ENCODE data around the gene ECHDC3.
"Not testable (repeated sequence)": the region's sequence is repeated elsewhere in the genome, so short reads cannot be mapped to it uniquely, and the experiment has no call there.

The ECHDC3 gene

GRCh38 chr10:11715815-11716494, 26.2 kb upstream of the ECHDC3 start:
- no peak for DNase-seq (ENCODE audit: low spot score)

GRCh38 chr10:11716686-11717085, 25.5 kb upstream of the ECHDC3 start:
- DNase-seq (ENCODE audit: low spot score): no peak

DNA sequence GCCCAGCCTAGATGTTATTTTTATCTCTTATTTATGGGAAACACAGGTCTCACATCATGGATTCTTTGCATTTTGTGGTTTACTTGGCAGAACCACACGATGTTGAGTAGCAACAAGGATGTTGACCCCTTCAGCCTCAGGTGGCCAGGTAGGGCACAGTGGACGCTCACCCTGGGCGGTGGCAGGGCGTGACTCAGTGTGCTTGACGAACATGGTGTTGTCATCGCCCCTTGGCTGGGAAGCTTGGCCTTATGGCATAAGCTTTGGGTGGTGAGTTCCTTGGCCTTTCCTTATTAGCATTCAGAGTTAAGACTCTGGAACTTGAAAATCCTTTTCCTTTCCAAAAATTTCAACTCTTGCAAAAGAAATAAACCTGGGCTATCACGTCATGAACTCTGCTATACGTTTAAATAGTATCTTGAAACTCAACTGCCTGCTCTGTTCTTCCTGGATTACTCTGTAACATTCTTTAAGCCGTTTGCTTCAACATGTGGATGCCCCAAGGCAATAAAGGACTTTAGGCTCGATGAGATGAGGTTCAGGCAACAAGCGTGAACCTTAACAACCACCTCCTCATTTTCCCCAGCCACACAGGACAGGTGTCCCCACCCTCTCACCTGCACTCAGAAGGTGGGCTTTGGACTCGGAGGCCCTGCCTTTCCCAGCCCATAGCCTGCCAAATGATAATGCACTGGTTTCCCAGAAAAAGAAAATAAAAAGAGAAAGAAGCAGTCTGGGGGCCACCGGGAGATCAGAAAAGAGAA, 22.5 kb upstream of the ECHDC3 start:
- no peak for DNase-seq (ENCODE audit: low spot score)

- DNase-seq (ENCODE audit: low spot score): no peak
Observed at GRCh38 chr10:11720260-11720741, 21.9 kb upstream of the ECHDC3 start.

- no peak for DNase-seq (ENCODE audit: low spot score)
Observed at GRCh38 chr10:11721806-11722205, 20.4 kb upstream of the ECHDC3 start.

GRCh38 chr10:11723359-11723758, 18.8 kb upstream of the ECHDC3 start:
- DNase-seq (ENCODE audit: low spot score): no peak

GRCh38 chr10:11724938-11725776, 17.0 kb upstream of the ECHDC3 start:
- DNase-seq (ENCODE audit: low spot score): no peak

DNA sequence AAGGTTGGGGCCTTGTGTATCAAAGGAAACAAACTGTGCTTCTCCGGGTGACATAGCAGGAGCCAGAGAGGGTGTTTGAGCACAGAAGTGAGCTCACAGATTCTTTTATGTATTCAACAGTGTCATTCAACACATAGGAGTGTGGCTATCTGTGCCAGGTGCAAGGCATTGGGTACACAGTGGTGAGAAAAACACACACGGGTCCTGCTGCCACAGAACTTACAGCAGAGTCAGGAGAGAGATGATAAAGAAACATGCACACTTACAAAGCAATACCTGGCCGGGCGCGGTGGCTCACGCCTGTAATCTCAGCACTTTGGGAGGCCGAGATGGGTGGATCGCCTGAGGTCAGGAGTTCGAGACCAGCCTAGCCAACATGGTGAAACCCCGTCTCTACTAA, 16.3 kb upstream of the ECHDC3 start:
- no peak for DNase-seq (ENCODE audit: low spot score)

DNA sequence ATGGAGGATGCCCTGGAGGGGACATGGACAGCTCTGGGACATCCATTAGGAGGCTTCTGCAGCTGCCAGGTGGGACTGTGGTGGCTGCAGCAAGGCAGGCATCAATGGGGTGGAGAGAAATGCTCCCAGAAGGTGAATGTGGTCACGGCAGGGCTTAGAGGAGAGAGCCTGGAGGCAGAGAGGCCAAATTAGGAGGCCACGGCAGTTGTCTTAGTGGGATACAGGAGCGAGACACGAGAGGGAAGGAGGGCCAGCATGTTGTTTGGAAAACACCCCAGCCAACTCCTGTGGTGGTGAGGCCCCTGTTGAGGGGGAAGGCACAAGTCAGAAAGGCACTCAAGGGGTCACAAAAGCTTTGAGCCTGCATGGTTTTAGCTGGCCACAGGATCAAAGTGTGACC, 14.6 kb upstream of the ECHDC3 start:
- no peak for DNase-seq (ENCODE audit: low spot score)

- DNase-seq (ENCODE audit: low spot score): no peak
Observed at GRCh38 chr10:11728353-11728752, 13.8 kb upstream of the ECHDC3 start.

DNA sequence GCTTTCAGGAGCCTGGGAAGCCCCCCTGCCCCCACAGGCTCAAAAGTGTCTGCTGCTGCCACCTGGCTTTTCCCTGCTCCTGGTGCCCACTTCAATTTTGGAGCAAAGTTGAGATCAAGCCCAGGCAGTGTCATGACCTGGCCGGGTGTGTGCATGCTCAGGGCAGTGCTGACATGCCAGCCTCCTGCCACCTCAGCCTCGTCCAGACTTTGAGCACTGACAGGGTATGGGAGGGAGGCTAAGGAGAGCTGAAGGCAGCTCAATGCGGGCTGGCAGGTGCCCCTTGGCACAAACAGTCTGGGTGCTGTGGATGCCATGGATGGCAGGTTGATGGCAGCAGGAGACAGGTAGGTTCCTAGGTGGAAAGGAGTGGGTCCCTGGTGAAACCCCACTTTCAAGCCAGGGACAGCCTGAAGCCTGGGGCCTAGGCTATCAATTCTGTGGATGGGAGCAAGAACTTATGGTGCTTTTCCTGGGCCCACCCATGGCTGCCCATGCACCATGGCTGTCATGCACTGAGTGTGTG, 12.3 kb upstream of the ECHDC3 start:
- no peak for DNase-seq (ENCODE audit: low spot score)

DNA sequence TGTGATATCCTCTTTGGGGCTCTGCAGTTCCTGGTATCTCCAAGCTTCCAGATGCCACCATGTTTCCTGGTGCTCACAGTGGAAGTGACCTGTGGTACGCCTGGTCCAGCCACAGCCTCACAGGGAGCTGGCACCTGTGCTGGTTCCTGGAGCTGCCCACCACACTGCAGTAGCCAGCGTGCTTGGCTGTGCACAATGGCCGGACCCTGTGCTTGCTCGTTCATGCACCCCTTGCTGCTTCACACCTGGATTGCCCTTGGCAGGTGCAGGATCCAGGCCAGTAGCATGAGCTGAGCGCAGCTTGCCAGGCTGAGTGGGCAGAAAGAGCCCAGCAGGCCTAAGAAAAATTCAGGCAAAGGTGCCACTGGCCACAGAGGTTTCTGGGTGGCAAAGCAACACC, 11.4 kb upstream of the ECHDC3 start:
- no peak for DNase-seq (ENCODE audit: low spot score)

DNA sequence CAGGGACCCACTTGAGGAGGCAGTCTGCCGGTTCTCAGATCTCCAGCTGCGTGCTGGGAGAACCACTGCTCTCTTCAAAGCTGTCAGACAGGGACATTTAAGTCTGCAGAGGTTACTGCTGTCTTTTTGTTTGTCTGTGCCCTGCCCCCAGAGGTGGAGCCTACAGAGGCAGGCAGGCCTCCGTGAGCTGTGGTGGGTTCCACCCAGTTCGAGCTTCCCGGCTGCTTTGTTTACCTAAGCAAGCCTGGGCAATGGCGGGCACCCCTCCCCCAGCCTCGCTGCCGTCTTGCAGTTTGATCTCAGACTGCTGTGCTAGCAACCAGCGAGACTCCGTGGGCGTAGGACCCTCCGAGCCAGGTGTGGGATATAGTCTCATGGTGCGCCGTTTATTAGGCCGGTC, 5.4 kb upstream of the ECHDC3 start:
- DNase-seq (ENCODE audit: low spot score): not testable (repeated sequence)

DNA sequence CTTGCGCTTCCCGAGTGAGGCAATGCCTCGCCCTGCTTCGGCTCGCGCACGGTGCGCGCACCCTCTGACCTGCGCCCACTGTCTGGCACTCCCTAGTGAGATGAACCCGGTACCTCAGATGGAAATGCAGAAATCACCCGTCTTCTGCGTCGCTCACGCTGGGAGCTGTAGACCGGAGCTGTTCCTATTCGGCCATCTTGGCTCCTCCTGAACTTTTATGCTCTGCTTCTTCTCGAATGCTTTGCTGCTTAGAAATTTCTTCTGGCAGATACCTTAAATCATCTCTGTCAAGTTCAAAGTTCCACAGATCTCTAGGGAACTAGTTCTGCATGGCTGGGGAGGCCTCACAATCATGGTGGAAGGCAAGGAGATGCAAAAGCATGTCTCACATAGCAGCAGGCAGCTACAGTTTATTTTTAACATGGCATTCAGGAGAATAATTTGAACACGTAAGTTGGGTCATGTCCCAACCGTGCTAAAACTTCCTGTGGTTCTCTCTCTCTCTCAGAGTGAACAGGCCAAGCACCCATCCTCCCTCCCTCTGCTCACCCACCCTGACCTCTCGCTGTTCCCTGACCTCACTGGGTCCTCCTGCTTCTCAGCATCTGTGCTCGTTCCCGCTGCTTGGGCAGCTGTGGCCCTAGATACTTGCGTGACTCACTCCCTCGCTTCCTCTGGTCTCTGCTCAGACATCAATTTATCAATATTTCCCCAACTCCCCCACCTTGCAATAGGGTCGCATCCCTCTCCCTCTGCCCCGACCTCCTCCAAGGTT, 4.7 kb upstream of the ECHDC3 start:
- not testable (repeated sequence) for DNase-seq (ENCODE audit: low spot score)

DNA sequence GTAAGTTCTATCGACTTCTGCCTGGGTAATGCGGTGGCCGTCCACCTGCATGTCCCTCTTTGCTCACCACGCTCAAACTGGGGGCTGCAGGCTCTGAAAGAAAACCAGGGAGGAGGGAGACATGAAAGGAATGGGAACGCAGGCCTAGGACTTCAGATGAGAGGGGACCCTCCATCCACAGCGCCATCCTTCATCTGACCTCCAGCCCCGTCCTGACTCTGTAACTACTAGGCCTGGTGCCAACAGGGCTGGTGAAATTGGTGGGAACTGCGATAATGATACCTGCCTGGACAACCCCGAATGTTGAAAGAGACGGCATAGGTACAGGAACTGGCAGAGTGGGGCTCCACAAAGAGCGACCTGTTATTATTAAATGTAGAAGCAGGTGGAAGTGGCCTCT, 1.3 kb upstream of the ECHDC3 start:
- DNase-seq (ENCODE audit: low spot score): no peak

- DNase-seq (ENCODE audit: low spot score): no peak
Observed at GRCh38 chr10:11741608-11742007, 574 bp upstream of the ECHDC3 start.

GRCh38 chr10:11742779-11743298, 657 bp downstream of the ECHDC3 start:
- no peak for DNase-seq (ENCODE audit: low spot score)

- no peak for DNase-seq (ENCODE audit: low spot score)
Observed at GRCh38 chr10:11743461-11744338, 1.5 kb downstream of the ECHDC3 start.

DNA sequence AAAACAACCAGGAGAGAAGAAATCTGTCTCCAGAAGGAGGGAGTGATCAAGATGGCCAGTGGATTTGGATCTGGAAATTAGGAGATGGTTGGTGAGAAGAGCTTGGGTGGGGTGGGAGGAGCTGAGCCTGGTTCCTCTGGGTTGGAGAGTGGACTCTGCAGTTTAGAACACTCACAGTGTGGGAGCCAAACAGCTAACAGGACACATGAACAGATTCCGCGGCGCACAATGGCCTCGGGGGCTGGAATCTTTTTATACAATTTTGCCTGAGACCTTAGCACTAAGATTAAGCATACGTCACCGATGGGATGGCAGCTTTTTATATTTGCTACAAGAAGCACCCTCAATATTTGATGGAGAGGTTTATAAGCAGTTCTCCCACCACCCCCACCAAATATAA, 2.9 kb downstream of the ECHDC3 start:
- no peak for DNase-seq (ENCODE audit: low spot score)

DNA sequence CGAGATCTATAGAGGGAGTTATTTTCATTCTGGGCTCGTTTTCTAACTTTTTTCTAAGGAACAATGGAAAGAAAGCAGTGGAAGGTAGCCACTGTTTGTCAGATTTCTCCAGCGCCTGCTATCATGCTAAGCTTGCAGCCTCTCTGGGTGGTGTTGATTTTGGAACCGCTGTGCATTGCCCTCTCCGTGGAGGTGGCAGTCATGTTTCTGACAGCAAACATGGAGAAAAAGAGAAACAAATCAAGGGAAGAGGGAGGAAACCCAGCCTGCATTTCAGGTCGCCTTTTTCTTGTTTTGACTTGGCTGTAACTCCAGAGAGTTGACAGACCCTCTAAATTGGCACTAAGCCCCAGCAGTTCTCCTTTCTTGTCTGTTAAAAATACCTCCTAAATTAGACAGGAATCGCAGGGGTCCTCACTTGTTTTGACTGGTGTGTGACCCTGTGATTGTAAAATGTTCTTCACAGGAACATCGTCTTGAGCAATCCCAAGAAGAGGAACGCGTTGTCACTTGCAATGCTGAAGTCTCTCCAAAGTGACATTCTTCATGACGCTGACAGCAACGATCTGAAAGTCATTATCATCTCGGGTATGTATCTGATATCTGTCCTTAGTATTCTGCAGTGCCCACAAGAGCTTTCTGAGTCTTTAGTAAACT, 4.8 kb downstream of the ECHDC3 start:
- DNase-seq (ENCODE audit: low spot score): no peak

Measured in left forelimb (tissue), 1 donor.